Cardiac fibroblast (primary cell): ENCODE data around the gene TSPYL6.

Source experiments
- DNase-seq, 2 donors: peaks; one replicate each; pipeline versions ENCODE4 v3.0.0 to v3.0.0-alpha.2; 2010; ENCODE audit warnings: low read depth in 2 of 2
- H3K4me3 ChIP-seq, 2 donors: replicated peaks in 1 of 2; 1 replicate in 1 of 2; 2 replicates in 1 of 2; pipeline ENCODE4 v1.5.1; 2011; ENCODE audit warnings: low read depth in 2 of 2, low read length in 2 of 2, mild to moderate bottlenecking in 2 of 2, moderate library complexity in 1 of 2
- TF ChIP-seq, protein P1 (sequence below): IDR thresholded peaks from one replicate; pipeline ENCODE4 v1.5.1; 2011; ENCODE audit warnings: low read depth, mild to moderate bottlenecking, low read length, inconsistent platforms

The TSPYL6 gene

DNA sequence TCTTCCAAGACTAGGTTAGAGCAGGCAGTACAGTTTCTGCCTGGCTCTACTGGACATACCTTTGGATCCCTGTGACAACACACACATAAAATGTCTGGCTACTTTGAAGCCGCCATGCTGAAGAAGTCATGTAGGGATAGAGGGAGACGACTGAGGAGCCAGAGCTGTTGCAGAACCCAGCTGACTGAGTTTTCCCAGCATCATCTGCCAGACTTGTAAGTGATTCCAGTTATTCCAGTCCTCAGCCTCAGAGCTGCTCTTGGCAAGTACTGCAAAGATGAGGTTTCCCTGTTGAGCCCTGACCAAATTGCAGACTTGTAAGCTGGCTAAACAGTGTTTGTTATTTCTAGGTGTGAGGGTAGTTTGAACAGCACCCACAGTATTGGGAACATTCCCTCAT lies 31.5 kb upstream of the TSPYL6 start:
- TF ChIP-seq, protein P1, sequence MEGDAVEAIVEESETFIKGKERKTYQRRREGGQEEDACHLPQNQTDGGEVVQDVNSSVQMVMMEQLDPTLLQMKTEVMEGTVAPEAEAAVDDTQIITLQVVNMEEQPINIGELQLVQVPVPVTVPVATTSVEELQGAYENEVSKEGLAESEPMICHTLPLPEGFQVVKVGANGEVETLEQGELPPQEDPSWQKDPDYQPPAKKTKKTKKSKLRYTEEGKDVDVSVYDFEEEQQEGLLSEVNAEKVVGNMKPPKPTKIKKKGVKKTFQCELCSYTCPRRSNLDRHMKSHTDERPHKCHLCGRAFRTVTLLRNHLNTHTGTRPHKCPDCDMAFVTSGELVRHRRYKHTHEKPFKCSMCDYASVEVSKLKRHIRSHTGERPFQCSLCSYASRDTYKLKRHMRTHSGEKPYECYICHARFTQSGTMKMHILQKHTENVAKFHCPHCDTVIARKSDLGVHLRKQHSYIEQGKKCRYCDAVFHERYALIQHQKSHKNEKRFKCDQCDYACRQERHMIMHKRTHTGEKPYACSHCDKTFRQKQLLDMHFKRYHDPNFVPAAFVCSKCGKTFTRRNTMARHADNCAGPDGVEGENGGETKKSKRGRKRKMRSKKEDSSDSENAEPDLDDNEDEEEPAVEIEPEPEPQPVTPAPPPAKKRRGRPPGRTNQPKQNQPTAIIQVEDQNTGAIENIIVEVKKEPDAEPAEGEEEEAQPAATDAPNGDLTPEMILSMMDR: no peak
- no peak for DNase-seq

DNA sequence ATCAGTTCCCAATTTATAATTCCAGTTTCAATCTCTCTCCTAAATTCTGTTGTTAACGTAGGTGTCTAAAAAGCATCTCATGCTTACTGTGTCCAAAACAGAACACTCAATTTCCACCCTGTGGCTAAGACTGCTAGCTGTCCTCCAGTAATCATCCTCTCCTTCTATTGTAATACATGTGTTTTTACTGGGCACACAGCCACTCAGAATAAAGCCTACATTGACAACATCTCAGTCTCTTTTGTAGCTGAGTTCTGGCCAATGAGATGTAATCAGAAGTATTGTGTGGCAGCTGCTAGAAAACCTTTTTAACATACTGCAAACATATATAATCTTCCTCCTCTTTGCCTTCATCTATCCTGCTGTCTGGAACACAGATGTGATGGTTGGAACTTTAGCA lies 29.4 kb upstream of the TSPYL6 start:
- DNase-seq: no peak

More for the DNA sequence above, 31.5 kb upstream of the TSPYL6 start:
- no peak overlapping the region for H3K4me3 ChIP-seq

DNA sequence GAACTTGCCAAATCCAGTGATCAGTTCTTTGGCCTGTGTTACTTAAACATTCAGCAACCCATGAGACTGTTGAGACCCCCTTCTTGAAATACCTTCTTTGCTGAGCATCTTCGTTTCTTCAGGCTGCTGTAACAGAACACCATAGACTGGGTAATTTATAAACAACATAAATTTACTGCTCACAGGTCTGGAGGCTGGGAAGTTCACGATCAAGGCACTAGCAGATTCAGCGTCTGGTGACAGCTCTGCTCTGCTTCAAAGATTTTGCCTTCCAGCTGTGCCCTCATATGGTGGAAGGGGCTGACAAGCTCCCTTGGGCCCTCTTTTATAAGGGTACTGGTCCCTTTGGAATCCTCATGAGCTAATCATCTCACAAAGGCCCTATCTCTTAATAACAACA lies 28.8 kb upstream of the TSPYL6 start:
- DNase-seq: no peak
- H3K4me3 ChIP-seq: no peak overlapping the region
- TF ChIP-seq, protein P1: no peak

More for the DNA sequence above, 29.4 kb upstream of the TSPYL6 start:
- TF ChIP-seq, protein P1: no peak
- no peak overlapping the region for H3K4me3 ChIP-seq

- TF ChIP-seq, protein P1: peak; percentile 34
- no peak for DNase-seq
- no peak overlapping the region for H3K4me3 ChIP-seq
Measured at GRCh38 chr2:54279385-54279784, 23.4 kb upstream of the TSPYL6 start.

DNA sequence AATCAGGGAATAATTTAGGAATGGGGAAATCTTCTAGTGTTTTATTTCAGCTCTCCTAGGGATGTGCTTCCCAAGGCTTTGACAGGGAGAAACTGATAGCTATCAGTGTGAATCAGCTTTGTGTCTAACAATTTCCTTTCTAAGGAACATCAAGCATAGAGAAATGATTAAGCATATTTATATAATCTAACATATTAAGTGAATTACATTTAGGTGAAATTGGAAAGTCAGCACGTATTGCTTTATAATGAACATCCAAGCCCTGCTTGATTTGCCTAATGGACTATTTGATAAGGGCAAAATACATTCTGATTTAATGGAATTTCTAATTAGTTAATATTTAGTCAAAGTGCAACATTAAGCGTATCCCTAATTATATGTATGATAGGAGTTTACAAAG lies 19.5 kb upstream of the TSPYL6 start:
- H3K4me3 ChIP-seq: no peak overlapping the region
- TF ChIP-seq, protein P1: no peak
- no peak for DNase-seq

DNA sequence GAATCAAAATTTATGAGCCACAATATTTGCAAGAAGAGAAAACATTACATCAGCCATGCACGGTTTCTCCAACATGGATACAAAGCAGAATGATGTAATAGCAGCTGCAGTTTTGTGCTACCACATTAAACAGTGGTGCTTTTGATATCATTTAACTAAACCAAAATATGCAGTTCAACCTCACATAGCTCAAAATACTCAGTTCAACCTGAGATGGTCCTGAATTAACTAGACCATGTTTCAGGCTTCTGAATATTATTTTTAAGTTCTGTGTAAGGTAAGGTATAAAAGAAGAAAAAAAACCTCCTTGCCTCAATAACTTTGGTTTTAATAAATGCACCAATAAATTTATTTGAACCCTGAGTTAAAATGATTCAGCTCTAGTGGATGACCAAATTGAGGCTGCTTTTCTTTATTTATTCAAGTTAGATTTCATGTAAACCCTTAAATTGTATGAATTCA lies 18.8 kb upstream of the TSPYL6 start:
- TF ChIP-seq, protein P1: no peak
- no peak overlapping the region for H3K4me3 ChIP-seq
- peak; percentile 63 to 74 for DNase-seq
